Activated CD4-positive, alpha-beta memory T cell treated with anti-CD3 and anti-CD28 coated beads, Interleukin-2, amount 10 ng/mL, durations not matched to agents 7 days and 5 days (primary cell): ENCODE data around the gene SAMD4B. TPM values are rescaled to one million over a fixed set of nuclear protein-coding genes. Genes with fewer than 3 reads are reported as not detected.

ENCODE experiments used
- CTCF ChIA-PET: fragments of 350-600 bp; sonication (Branson Sonifier 250); formaldehyde crosslinking; loops from one replicate; lab custom pipeline; 2021; ENCODE audit warnings: antibody characterized with exemption, inconsistent platforms; lab: Charles Lee
- POLR2A ChIA-PET: fragments of 350-600 bp; sonication (Branson Sonifier 250); formaldehyde crosslinking; loops from one replicate; lab custom pipeline; 2021; ENCODE audit warnings: antibody characterized with exemption; lab: Charles Lee
- DNase-seq: peaks from one replicate; pipeline ENCODE4 v3.0.0-alpha.2; 2020
- H3K27ac Mint-ChIP-seq: one replicate; pipeline ENCODE4 v1.8.0; 2021; ENCODE audit warnings: mild to moderate bottlenecking, mixed read lengths
- H3K27me3 Mint-ChIP-seq: one replicate; pipeline ENCODE4 v1.8.0; 2021; ENCODE audit warnings: mixed read lengths
- H3K36me3 Mint-ChIP-seq: one replicate; pipeline ENCODE4 v1.8.0; 2021; ENCODE audit warnings: low read depth, mixed read lengths
- H3K4me1 Mint-ChIP-seq: one replicate; pipeline ENCODE4 v1.8.0; 2021; ENCODE audit warnings: mixed read lengths
- H3K4me3 Mint-ChIP-seq: one replicate; pipeline ENCODE4 v1.8.0; 2021; ENCODE audit warnings: mild to moderate bottlenecking, mixed read lengths
- H3K9me3 Mint-ChIP-seq: one replicate; pipeline ENCODE4 v1.8.0; 2021; ENCODE audit warnings: mixed read lengths
- total RNA-seq, 2 experiments: library from RNA; stranded (reverse); gene quantifications; one replicate each; pipeline ENCODE4 v1.2.3, GENCODE V29; 2021

SAMD4B gene
- total RNA-seq, 2 experiments from 2014 or later, result 53.9 to 54.8 TPM

- Mint-ChIP-seq H3K36me3 (peaks cover 22% of the 10 kb centered on the region), H3K9me3 (no peaks in the 10 kb centered on the region), H3K4me1 (peaks cover 23% of the 10 kb centered on the region), H3K27me3 (peaks cover 16% of the 10 kb centered on the region), H3K27ac (no peak overlapping the region), H3K4me3 (no peak overlapping the region)
- DNase-seq, result no peak
- ChIA-PET POLR2A (no interaction called here), CTCF (no interaction called here)
Observed at GRCh38 chr19:39318071-39318470, 24.1 kb upstream of the SAMD4B start.

- Mint-ChIP-seq H3K4me3 (no peak overlapping the region), H3K27ac (no peak overlapping the region), H3K9me3 (no peaks in the 10 kb centered on the region)
Observed at GRCh38 chr19:39318690-39319089, 23.5 kb upstream of the SAMD4B start.

GRCh38 chr19:39319098-39319891 is 22.9 kb upstream of the SAMD4B start:
- Mint-ChIP-seq H3K9me3 (no peaks in the 10 kb centered on the region), H3K27ac (no peak overlapping the region), H3K27me3 (peaks cover 16% of the 10 kb centered on the region), H3K4me1 (peaks cover 25% of the 10 kb centered on the region), H3K4me3 (peak overlapping the region; percentile 59), H3K36me3 (peaks cover 15% of the 10 kb centered on the region)
- CTCF ChIA-PET, result no interaction called here
- DNase-seq, result no peak
- POLR2A ChIA-PET, result no interaction called here

More at GRCh38 chr19:39318690-39319089, 23.5 kb upstream of the SAMD4B start:
- DNase-seq, result no peak
- CTCF ChIA-PET, result no interaction called here
- POLR2A ChIA-PET, result no interaction called here
- peaks cover 17% of the 10 kb centered on the region for H3K36me3 Mint-ChIP-seq
- H3K27me3 Mint-ChIP-seq, result peaks cover 16% of the 10 kb centered on the region
- peaks cover 25% of the 10 kb centered on the region for H3K4me1 Mint-ChIP-seq

GRCh38 chr19:39319892-39320248 is 22.4 kb upstream of the SAMD4B start:
- POLR2A ChIA-PET, result no interaction called here
- peaks cover 16% of the 10 kb centered on the region for H3K27me3 Mint-ChIP-seq
- peaks cover 25% of the 10 kb centered on the region for H3K4me1 Mint-ChIP-seq
- peak overlapping the region; percentile 59 for H3K4me3 Mint-ChIP-seq
- H3K27ac Mint-ChIP-seq, result no peak overlapping the region
- DNase-seq, result no peak
- peaks cover 15% of the 10 kb centered on the region for H3K36me3 Mint-ChIP-seq
- no peaks in the 10 kb centered on the region for H3K9me3 Mint-ChIP-seq
- CTCF ChIA-PET, result no interaction called here

GRCh38 chr19:39321117-39321831 is 20.9 kb upstream of the SAMD4B start:
- H3K27me3 Mint-ChIP-seq, result peaks cover 16% of the 10 kb centered on the region
- H3K27ac Mint-ChIP-seq, result no peak overlapping the region
- peaks cover 15% of the 10 kb centered on the region for H3K36me3 Mint-ChIP-seq
- peak overlapping the region; percentile 67 for H3K4me3 Mint-ChIP-seq
- ChIA-PET CTCF (no interaction called here), POLR2A (interaction anchor here (1.1 kb wide), 1 partner anchor 71 kb away, joined by 5 read pairs; no protein-coding TSS in a partner anchor)
- H3K9me3 Mint-ChIP-seq, result no peaks in the 10 kb centered on the region
- no peak for DNase-seq
- H3K4me1 Mint-ChIP-seq, result peaks cover 25% of the 10 kb centered on the region

GRCh38 chr19:39321832-39322176 is 20.4 kb upstream of the SAMD4B start:
- Mint-ChIP-seq H3K4me1 (peaks cover 25% of the 10 kb centered on the region), H3K36me3 (peaks cover 15% of the 10 kb centered on the region), H3K27ac (no peak overlapping the region), H3K4me3 (peak overlapping the region; percentile 67), H3K9me3 (no peaks in the 10 kb centered on the region), H3K27me3 (peaks cover 16% of the 10 kb centered on the region)
- DNase-seq, result no peak
- POLR2A ChIA-PET, result interaction anchor here (1.1 kb wide), 1 partner anchor 70 kb away, joined by 5 read pairs; no protein-coding TSS in a partner anchor
- CTCF ChIA-PET, result no interaction called here

- no peak overlapping the region for H3K27ac Mint-ChIP-seq
Observed at GRCh38 chr19:39324242-39324842, 17.9 kb upstream of the SAMD4B start.

GRCh38 chr19:39325778-39326665 is 16.2 kb upstream of the SAMD4B start:
- peaks cover 7% of the 10 kb centered on the region for H3K27me3 Mint-ChIP-seq
- no peaks in the 10 kb centered on the region for H3K9me3 Mint-ChIP-seq
- no peak overlapping the region for H3K4me3 Mint-ChIP-seq
- ChIA-PET CTCF (interaction anchor here (0.9 to 3.1 kb wide), 5 partner anchors 8 to 204 kb away, joined by 3 to 18 read pairs (median 5); partner anchors contain the start of genes GMFG and SAMD4B), POLR2A (interaction anchor here (0.8 to 0.9 kb wide), 2 partner anchors 11 to 65 kb away, joined by 3 read pairs; partner anchors contain the start of genes MED29 and PAF1)
- peaks cover 35% of the 10 kb centered on the region for H3K36me3 Mint-ChIP-seq
- H3K27ac Mint-ChIP-seq, result no peak overlapping the region
- H3K4me1 Mint-ChIP-seq, result peaks cover 41% of the 10 kb centered on the region
- no peak for DNase-seq

More at GRCh38 chr19:39324242-39324842, 17.9 kb upstream of the SAMD4B start:
- H3K9me3 Mint-ChIP-seq, result no peaks in the 10 kb centered on the region
- peaks cover 10% of the 10 kb centered on the region for H3K27me3 Mint-ChIP-seq
- DNase-seq, result no peak
- H3K4me1 Mint-ChIP-seq, result peaks cover 38% of the 10 kb centered on the region
- CTCF ChIA-PET, result no interaction called here
- no peak overlapping the region for H3K4me3 Mint-ChIP-seq
- POLR2A ChIA-PET, result interaction anchor here (1.0 kb wide), 1 partner anchor 18 kb away, joined by 3 read pairs; the partner anchor contains the start of gene SAMD4B
- H3K36me3 Mint-ChIP-seq, result peaks cover 27% of the 10 kb centered on the region

GRCh38 chr19:39327363-39328045 is 14.7 kb upstream of the SAMD4B start:
- no peaks in the 10 kb centered on the region for H3K27me3 Mint-ChIP-seq
- ChIA-PET POLR2A (interaction anchor here (0.5 to 1.1 kb wide), 3 partner anchors 8 to 925 kb away, joined by 3 to 4 read pairs (median 3); partner anchors contain the start of genes FAM98C, GMFG and RPS16), CTCF (interaction anchor here (0.6 to 3.1 kb wide), 10 partner anchors 8 to 1026 kb away, joined by 3 to 18 read pairs (median 5); partner anchors contain the start of genes GMFG and SAMD4B)
- no peak overlapping the region for H3K4me3 Mint-ChIP-seq
- peaks cover 36% of the 10 kb centered on the region for H3K36me3 Mint-ChIP-seq
- no peaks in the 10 kb centered on the region for H3K9me3 Mint-ChIP-seq
- peak overlapping the region; percentile 6 for H3K27ac Mint-ChIP-seq
- peaks cover 38% of the 10 kb centered on the region for H3K4me1 Mint-ChIP-seq
- DNase-seq, result no peak

- Mint-ChIP-seq H3K36me3 (peaks cover 42% of the 10 kb centered on the region), H3K27ac (peak overlapping the region; percentile 22), H3K4me3 (no peak overlapping the region), H3K27me3 (no peaks in the 10 kb centered on the region), H3K9me3 (no peaks in the 10 kb centered on the region), H3K4me1 (peaks cover 41% of the 10 kb centered on the region)
- CTCF ChIA-PET, result interaction anchor here (0.9 to 3.1 kb wide), 7 partner anchors 8 to 366 kb away, joined by 3 to 18 read pairs (median 5); partner anchors contain the start of gene GMFG
- POLR2A ChIA-PET, result interaction anchor here (0.7 to 1.1 kb wide), 2 partner anchors 8 to 107 kb away, joined by 3 to 4 read pairs; partner anchors contain the start of genes GMFG and RPS16
- DNase-seq, result peak; percentile 82
Observed at GRCh38 chr19:39328046-39328705, 14.0 kb upstream of the SAMD4B start.

GRCh38 chr19:39329948-39330347 is 12.3 kb upstream of the SAMD4B start:
- Mint-ChIP-seq H3K4me1 (peaks cover 51% of the 10 kb centered on the region), H3K9me3 (no peaks in the 10 kb centered on the region), H3K36me3 (peaks cover 52% of the 10 kb centered on the region), H3K27me3 (no peaks in the 10 kb centered on the region), H3K27ac (no peak overlapping the region), H3K4me3 (no peak overlapping the region)
- no peak for DNase-seq
- CTCF ChIA-PET, result interaction anchor here (0.5 kb wide), 1 partner anchor 111 kb away, joined by 3 read pairs; no protein-coding TSS in a partner anchor
- POLR2A ChIA-PET, result no interaction called here
